ENCODE data around the gene C14orf132.

The C14orf132 gene

DNA sequence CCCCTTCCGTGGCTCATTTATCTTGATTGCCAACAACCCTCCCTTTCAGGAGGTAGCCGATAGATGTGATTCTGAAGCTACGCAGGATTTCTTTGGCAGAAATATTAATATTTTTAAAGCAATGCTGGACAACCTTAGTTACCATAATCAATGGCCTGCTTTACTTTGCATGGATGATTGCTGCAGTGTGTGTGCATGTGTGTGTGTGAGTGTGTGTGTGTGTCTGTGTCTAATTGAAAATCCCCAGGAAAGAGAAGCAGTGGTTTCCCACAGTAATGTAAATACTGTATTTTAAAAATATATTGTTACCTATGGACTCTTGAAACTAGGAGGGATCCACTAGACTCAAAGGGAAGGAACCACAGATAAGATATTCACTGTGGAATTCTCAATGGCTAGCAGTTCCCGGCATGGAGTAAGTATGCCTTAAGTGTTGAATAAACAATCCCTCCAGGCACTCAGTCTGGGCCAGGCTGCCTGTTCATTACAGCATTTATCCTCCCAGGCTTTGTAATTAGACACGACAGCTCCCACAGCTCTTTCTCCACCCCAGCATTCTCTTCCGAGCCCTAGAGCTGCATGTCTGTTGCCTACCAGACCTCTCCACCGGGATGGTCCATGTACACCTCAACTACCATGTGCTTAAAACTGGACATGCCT lies 22.5 kb upstream of the C14orf132 start:
- no peaks in the 10 kb centered on the region for H3K79me2 ChIP-seq (ENCODE audit: insufficient read depth, low read length)
- peaks cover 15% of the 10 kb centered on the region for H3K4me1 ChIP-seq (ENCODE audit: insufficient read depth, low read length, severe bottlenecking)
- H3F3A ChIP-seq (ENCODE audit: insufficient read depth, low read length): no peaks in the 10 kb centered on the region
- no peaks in the 10 kb centered on the region; the same call in 1 of the 2 replicates for H3K27me3 ChIP-seq (ENCODE audit: insufficient read depth, low read length)
- no peak overlapping the region for H2AFZ ChIP-seq (ENCODE audit: low read length)
- H3K9ac ChIP-seq (ENCODE audit: low read length): no peak overlapping the region
- H4K20me1 ChIP-seq (ENCODE audit: insufficient read depth, low read length): no peaks in the 10 kb centered on the region
- no peak for TF ChIP-seq EZH2 (IDR thresholded peaks at IDR 0.05; ENCODE audit: borderline replicate concordance, low read length)
- TF ChIP-seq, protein P1, sequence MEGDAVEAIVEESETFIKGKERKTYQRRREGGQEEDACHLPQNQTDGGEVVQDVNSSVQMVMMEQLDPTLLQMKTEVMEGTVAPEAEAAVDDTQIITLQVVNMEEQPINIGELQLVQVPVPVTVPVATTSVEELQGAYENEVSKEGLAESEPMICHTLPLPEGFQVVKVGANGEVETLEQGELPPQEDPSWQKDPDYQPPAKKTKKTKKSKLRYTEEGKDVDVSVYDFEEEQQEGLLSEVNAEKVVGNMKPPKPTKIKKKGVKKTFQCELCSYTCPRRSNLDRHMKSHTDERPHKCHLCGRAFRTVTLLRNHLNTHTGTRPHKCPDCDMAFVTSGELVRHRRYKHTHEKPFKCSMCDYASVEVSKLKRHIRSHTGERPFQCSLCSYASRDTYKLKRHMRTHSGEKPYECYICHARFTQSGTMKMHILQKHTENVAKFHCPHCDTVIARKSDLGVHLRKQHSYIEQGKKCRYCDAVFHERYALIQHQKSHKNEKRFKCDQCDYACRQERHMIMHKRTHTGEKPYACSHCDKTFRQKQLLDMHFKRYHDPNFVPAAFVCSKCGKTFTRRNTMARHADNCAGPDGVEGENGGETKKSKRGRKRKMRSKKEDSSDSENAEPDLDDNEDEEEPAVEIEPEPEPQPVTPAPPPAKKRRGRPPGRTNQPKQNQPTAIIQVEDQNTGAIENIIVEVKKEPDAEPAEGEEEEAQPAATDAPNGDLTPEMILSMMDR (IDR thresholded peaks at IDR 0.05; ENCODE audit: low read length): no peak
- peaks cover 3% of the 10 kb centered on the region for H3K9me3 ChIP-seq (ENCODE audit: low read length)
- no peak overlapping the region for H3K4me3 ChIP-seq (ENCODE audit: low read depth, low read length, poor library complexity, severe bottlenecking)
- no peak overlapping the region for H3K4me2 ChIP-seq (ENCODE audit: low read length)
- peaks cover under 1% of the 10 kb centered on the region; the same call in 1 of the 2 replicates for H3K36me3 ChIP-seq (ENCODE audit: insufficient read depth, low read length)
- H3K9me2 ChIP-seq (ENCODE audit: low read depth, low read length): no peaks in the 10 kb centered on the region
- no peak overlapping the region for H3K27ac ChIP-seq (ENCODE audit: low read depth, low read length, poor library complexity, severe bottlenecking)

DNA sequence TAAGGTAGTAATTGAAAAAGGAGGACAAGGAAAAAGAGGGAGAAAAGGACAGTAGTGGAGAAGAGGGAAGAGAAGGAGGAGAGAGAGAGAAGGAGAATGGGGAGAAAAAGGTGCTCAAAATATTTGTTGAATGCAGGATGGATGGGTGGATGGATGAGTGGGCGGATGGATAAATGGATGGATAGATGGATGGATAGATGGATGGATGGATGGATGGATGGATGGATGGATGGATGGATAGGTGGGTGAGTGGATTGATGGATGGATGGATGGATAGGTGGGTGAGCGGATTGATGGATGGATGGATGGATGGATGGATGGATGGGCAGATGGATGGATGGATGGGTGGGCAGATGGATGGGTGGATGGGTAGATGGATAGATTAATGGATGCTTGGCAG lies 21.3 kb upstream of the C14orf132 start:
- no peak overlapping the region for H3K4me2 ChIP-seq (ENCODE audit: low read length)
- no peaks in the 10 kb centered on the region for H4K20me1 ChIP-seq (ENCODE audit: insufficient read depth, low read length)
- H3K9me2 ChIP-seq (ENCODE audit: low read depth, low read length): no peaks in the 10 kb centered on the region
- TF ChIP-seq, protein P1 (IDR thresholded peaks at IDR 0.05; ENCODE audit: low read length): no peak
- no peak for TF ChIP-seq EZH2 (IDR thresholded peaks at IDR 0.05; ENCODE audit: borderline replicate concordance, low read length)
- H2AFZ ChIP-seq (ENCODE audit: low read length): no peak overlapping the region
- no peak overlapping the region for H3K9ac ChIP-seq (ENCODE audit: low read length)
- no peaks in the 10 kb centered on the region; the same call in 1 of the 2 replicates for H3K36me3 ChIP-seq (ENCODE audit: insufficient read depth, low read length)
- H3F3A ChIP-seq (ENCODE audit: insufficient read depth, low read length): no peaks in the 10 kb centered on the region
- H3K4me1 ChIP-seq (ENCODE audit: insufficient read depth, low read length, severe bottlenecking): peaks cover 7% of the 10 kb centered on the region
- no peak overlapping the region for H3K27ac ChIP-seq (ENCODE audit: low read depth, low read length, poor library complexity, severe bottlenecking)
- H3K9me3 ChIP-seq (ENCODE audit: low read length): no peaks in the 10 kb centered on the region
- no peaks in the 10 kb centered on the region for H3K79me2 ChIP-seq (ENCODE audit: insufficient read depth, low read length)
- no peaks in the 10 kb centered on the region; the same call in 1 of the 2 replicates for H3K27me3 ChIP-seq (ENCODE audit: insufficient read depth, low read length)
- H3K4me3 ChIP-seq (ENCODE audit: low read depth, low read length, poor library complexity, severe bottlenecking): no peak overlapping the region

DNA sequence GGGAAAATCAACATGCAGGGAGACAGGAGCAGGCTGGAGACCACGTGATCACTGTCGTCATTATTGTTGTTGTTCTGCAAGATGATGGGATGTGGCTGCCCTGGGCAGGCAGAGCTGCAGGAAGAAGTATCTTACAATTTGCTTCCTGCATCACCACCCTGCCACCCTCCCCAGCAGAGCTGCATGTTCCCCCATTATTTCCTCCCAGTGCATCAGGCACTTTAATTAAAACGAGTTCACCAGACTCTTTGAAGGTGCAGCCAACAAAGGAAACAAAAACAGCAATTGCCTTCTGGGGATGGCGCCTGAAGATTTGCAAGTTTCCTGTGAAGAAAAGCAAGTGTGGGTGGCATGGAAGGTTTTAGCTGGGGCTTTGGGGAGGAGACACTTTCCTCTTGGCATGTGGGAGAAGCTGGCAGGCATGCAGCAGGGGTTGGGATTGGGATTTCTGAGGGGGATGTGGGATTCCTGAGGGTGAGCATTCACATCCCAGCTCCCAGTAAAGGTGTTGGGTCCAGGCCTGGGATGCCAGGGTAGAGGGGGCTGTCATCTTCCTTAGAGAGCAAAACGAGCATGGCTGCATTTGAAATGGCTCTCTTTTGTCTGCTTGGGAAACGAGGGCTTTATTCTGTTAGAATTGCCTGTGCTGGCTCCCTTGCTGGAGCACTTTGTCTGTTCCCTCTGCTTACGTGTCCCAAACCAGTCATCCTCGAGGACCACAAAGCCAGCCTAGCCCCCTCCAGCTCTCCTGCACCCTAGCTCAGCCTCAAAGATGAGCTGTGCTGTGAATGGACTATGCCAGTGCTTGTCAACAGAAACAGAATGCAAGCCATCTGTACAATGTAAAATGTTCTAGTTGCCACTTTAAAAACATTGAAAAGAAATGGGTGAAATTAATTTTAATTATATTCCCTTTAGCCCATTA lies 11.5 kb upstream of the C14orf132 start:
- Histone ChIP-seq H3K79me2 (ENCODE audit: insufficient read depth, low read length) (no peaks in the 10 kb centered on the region), H3K9ac (ENCODE audit: low read length) (no peak overlapping the region), H2AFZ (ENCODE audit: low read length) (no peak overlapping the region), H3K27me3 (ENCODE audit: insufficient read depth, low read length) (no peaks in the 10 kb centered on the region; the same call in 1 of the 2 replicates), H3F3A (ENCODE audit: insufficient read depth, low read length) (no peaks in the 10 kb centered on the region), H4K20me1 (ENCODE audit: insufficient read depth, low read length) (no peaks in the 10 kb centered on the region), H3K36me3 (ENCODE audit: insufficient read depth, low read length) (no peaks in the 10 kb centered on the region), H3K4me2 (ENCODE audit: low read length) (no peak overlapping the region), H3K4me3 (ENCODE audit: low read depth, low read length, poor library complexity, severe bottlenecking) (no peak overlapping the region), H3K4me1 (ENCODE audit: insufficient read depth, low read length, severe bottlenecking) (no peaks in the 10 kb centered on the region), H3K27ac (ENCODE audit: low read depth, low read length, poor library complexity, severe bottlenecking) (no peak overlapping the region), H3K9me2 (ENCODE audit: low read depth, low read length) (no peaks in the 10 kb centered on the region), H3K9me3 (ENCODE audit: low read length) (no peaks in the 10 kb centered on the region)
- TF ChIP-seq, protein P1 (IDR thresholded peaks at IDR 0.05; ENCODE audit: low read length): no peak
- TF ChIP-seq EZH2 (IDR thresholded peaks at IDR 0.05; ENCODE audit: borderline replicate concordance, low read length): no peak
